SW 1271 (cell line): ENCODE data around the gene FCRL6.

Experiments used
- DNase-seq, 2 experiments: peaks; one replicate each; lab custom pipeline; 2025; lab: John Stamatoyannopoulos, UW

The FCRL6 gene

GRCh38 chr1:159799446-159799985, 2.6 kb upstream of the FCRL6 start:
- DNase-seq = no peak

DNA sequence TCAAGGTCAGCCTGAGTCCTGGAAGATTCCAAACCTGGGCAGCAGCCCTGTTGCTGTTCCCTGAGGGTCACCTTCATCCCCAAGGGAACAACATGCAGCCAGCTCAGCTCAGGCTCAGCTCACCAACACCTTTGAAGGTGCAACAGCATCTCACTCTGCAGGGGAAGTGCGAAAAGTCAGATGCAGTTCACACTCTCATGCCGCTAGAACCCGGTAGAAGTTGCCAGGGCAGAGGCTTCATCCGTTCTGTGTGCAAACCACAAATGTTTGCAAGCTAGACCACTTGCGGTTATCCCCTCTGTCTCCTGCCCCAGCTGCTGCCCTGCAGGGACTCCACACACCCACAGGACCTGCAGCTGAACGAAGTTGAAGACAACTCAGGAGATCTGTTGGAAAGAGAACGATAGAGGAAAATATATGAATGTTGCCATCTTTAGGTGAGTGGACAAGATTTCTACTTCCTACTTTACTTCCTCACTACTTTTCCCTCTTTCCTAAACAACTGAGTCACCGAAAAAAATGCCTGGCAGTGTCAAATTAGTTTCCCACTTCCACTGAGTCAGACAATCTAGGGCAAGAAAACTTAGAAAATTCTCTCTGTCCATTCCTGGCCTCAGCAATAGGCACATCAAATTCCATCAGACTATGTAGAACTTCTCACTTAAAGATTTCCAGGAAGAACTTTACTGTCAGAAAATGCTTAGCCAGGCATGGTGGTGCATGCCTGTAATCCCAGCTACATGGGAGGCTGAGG, 1.8 kb upstream of the FCRL6 start:
- no peak for DNase-seq

DNA sequence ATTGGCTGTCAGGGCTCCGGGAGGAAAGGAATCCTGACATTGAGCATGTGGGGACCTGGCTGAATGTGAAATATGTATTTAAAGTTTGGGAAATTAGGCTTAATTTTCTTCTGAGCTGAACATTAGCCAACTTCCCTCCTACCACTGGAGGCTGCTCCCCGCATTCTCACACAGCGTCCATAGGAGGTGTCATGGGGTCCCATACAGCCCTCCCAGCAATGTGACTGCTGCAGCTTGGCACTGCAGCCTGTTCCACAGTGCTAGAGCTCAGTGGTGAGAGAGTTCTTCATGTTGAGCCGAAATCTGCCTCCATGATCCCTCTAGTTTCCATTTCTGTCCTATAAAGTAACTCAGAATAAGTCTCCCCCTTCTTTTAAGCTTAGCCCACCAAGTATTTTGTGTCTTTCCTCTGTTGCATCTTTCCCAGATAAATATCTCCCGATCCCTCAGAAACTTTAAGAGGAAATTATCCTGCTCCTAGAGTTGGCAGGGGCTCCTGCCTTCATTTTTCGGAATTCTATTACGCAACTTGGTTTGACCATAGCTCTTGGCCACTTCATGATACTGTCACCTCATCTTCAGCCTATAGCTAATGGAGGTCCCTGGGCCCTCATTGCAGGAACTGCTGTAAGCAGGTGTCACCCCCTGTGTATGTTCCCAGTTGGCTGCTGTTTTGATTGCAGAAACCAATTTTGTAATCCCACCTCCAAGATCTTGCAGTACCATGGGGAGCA, 2.0 kb downstream of the FCRL6 start:
- DNase-seq = no peak

DNA sequence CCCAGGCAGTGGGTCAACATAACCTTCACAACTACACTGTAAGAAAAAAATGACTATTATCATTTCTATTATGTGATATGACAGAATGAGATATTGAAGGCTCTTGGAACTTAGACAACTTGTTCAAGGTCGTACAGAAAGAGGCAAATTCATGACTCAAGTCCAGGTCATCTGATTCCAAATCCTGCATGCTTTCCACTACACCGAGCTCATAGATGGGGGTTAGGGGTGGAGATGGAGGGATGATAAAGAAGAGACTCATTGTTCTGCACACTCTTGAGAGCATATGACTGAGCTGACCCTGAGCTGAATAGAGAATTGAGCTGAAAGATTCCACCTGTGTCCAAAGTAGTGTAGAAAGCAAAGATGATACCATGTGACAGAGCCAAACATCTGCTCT, 2.8 kb downstream of the FCRL6 start:
- no peak for DNase-seq

GRCh38 chr1:159815926-159816325, 13.8 kb downstream of the FCRL6 start:
- DNase-seq = no peak

DNA sequence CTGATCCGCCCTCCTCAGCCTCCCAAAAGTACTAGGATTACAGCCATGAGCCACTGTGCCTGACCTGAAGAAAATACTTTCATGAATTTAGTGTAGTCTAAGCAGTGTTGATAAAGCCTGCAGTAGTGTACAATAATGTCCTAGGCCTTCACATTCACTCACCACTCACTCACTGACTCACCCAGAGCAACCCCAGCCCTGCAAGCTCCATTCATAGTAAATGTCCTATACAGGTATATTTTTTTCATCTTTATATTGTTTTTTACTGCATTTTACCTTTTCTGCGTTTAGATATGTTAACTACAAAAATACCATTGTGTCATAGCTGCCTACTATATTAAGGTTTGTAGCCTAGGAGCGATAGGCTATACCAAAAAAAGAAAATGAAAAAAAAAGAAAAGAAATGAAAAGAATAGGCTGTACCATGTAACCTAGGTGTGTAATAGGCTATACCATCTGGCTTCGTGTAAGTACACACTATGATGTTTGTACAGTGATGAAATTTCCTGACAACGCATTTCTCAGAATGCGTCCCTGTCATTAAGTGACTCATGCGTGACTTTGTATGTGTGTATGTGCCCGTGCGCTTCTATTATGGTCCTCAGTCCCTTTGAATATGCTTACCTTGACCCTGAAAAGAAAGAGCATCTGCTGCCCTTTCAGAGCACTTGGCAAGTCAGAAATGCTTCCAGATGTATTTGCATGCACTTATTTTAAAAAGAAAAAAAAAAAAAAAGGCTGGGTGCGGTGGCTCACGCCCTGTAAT, 15.3 kb downstream of the FCRL6 start:
- no peak for DNase-seq

DNA sequence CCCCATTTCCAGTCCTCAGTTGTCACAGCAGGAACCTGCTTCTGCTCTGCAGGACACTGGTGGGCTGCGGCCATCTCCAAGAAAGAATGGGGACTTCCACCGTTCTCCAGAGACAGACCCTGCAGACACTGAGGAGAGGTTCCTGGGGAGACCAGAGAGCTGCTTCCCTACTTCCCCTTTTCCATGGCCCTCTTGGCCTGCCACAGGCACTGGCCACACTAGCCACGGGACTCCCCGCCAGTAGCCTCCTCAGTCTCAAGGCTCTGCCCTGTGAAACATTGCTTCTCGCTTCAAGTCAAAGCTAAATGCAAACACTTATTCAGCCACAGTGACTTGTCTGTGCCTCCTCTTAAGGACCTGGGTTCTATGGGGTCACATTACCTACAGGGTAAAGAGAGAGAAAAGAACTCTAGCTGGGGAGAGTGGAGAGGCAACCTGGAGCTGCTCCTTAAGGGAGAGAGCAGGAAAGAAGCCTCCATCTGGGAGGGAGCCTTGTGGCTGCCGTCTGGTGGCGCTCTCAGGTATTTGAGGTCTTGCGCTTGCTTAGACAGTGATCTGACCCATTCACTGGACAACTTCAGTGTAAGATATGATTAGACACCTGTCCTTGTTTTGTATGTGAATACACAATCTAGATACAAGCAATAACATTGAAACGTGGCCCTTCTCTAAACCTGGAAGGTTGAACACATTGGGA, 19.2 kb downstream of the FCRL6 start:
- no peak for DNase-seq

- no peak for DNase-seq
Measured at GRCh38 chr1:159823406-159823805, 21.2 kb downstream of the FCRL6 start.

DNA sequence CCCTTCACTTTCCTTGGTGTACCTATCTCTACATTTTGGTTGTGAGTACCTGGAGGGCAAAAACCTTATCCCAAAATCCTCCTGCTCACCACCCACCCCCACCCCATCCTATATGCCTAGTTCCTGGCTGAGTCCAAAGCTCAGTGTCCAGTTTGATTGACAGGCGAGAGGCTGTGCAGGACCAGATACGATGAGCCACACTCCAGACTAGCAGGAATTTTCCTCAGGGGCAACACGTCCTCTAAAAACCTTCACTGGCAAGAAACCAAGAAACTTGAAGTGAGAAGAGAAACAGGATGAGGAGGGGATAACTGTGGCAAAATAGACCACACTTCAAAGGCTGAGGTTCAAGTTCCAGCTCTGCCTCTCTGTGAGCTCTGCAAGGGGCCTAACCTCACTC, 23.4 kb downstream of the FCRL6 start:
- no peak for DNase-seq

DNA sequence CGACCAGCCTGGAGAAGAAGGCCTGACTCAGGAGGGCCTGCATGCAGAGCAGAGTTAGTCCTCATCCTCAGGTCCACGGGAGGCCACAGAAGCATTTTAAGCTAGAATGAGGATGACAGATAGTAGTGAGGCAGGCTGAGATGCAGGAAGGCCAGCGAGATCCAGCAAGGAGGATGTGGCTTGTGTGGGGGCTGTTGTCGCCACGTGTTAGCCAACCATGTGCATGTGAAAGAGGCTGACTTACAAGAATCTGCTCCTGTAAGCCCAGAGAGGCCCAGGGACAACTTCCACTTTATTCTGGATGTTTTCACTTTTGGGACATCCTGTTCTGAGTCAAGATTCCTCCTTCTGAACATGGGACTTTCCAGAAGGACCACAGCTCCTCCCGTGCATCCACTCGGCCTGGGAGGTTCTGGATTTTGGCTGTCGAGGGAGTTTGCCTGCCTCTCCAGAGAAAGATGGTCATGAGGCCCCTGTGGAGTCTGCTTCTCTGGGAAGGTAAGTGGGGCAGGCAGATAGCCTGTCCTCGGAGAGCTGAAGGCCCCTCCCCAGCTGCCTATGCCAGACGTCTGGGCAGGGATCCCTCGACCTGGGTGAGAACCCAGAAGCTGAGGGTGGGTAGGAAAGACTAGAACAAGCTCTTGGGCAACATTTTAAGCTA, 24.4 kb downstream of the FCRL6 start, which contains the start of gene SLAMF8:
Gene SLAMF8, plus strand, starts transcription at position 433 of the 661 bp plus-strand sequence. Its CDS starts 26 bp downstream, at position 459.
- no peak for DNase-seq

DNA sequence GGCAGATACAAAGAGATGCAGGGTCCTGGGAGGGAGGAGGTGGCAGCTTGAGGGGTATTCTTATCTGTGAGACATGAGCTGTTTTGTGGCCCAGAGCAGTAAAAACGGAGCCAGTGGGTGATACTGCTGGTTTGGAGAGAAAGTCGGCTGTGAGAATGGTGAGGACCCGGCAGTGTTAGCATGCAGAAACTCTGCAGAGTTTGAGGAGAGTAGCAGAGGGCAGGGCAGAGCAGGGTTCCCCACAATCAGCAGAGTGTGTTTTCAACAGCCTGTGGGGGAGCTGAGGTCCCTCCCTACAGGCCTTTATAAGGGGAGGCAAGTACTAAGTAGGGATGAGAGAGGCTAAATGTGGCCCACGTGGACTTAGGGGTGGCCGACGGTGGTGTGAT, 24.9 kb downstream of the FCRL6 start:
- DNase-seq = no peak

DNA sequence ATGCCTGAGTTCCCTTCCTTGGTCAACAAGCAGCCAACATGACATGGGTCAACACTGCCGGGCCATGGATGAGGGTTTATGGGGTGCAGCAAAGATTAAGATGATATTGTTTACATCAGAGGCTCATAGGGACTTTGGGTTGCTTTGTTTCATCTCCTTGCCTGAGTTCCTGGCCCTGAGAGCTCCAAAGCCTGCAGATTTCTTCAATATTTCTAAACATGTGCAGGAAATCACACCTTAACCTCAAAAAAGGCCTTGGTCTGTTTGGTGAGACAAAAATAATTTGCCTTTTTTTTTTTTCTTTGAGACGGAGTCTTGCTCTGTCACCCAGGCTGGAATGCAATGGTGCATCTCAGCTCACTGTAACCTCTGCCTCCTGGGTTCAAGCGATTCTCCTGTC, 25.4 kb downstream of the FCRL6 start:
- no peak for DNase-seq

DNA sequence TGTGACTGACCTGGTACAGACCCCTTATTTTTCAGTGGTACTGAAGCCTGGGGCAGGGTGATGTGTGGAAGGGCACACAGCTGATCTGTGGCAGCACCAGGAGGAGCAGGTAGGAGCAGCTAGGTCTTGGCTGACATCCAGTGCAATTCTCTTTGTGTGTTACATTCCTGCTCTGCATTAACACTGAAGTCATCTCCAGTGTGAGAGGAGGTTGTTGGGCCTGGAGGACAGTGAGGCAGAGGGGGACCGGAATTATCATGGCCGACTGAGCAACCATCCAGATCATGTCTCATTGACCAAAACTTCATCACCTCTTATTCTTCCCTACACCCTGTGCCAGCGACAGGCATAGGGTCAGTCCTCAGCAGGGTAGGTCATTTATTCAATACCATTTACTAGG, 26.0 kb downstream of the FCRL6 start:
- no peak for DNase-seq

DNA sequence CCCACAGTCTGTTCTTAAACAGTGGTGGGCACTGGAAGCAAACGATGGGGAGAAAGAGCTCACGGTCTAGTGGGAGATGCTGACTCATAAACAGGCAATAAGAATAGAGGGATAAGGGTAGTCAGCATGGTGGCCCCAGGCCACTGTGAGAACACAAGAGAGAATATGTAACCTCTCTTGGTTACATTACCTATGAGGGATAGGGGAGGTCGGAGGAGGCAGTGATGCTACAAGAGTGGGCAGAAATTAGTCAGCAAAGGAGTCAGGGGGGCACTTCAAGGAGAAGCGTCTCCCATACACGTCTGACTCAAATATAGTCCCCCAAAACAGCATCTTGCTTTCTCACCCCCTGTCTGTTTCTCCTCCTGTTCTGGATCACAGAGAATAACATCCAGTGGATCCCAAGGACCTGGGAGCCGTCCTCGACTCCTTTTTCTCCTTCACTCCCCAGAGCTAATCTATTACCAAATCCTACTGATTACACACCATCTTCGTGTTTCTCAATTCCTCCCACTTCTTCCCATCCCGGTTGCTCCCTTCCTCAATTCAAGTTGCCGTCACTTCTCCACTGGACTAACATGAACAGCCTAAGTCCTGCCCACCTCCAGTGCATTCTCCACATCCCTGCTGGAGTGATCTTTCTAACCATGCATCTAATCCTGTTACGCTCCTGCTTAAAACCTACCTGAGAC, 26.6 kb downstream of the FCRL6 start:
- DNase-seq = no peak

DNA sequence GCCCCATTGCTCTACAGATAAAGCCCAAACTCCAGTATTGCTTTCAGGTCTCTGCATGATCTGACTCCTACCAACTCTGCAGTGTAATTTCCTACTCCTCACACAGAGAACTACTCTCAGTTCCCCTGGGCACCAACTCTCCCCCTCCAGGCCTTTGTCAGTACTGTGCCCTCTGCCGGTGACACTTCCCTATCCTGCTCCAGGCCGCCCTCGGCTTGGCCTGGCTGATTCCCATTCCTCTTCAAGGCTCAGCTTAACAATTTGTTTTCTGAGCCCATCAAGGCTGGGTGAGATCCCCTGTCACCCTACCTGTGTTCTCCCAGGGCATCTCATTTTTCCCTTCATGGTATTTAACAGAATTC, 27.1 kb downstream of the FCRL6 start:
- no peak for DNase-seq

DNA sequence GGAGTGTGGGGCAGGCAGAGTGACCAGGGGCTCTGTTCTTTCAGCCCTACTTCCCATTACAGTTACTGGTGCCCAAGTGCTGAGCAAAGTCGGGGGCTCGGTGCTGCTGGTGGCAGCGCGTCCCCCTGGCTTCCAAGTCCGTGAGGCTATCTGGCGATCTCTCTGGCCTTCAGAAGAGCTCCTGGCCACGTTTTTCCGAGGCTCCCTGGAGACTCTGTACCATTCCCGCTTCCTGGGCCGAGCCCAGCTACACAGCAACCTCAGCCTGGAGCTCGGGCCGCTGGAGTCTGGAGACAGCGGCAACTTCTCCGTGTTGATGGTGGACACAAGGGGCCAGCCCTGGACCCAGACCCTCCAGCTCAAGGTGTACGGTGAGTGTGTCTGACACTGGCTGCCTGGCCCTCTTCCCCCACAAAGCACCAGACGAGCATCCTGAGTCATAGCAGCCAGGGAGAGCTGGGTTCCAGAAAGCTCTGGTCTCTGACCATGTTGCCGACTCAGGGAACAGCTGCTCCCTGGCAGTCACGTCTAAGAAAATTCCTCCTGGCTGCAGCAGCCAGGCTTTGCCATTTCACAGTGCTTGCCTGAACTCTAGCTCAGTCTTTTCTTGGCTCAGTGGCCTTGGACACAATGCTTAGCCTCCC, 27.8 kb downstream of the FCRL6 start:
- no peak for DNase-seq

DNA sequence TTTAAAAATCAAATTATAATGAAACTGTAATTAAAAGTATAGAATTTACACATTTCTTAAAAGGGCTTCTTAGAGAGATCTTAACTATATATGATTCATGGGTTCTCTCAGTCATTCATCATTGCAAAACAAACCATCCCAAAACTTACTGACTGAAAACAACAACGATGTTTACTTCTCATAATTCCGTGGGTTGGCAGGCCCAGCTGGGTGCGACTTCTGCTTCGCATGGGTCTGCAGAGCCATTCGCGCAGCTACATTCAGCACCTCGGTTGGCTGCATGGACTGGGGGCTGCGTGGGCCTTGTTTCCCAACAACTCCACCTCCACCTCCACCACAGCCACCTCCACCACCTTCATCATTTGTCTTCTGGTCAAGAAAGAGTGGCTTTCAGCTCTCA, 28.6 kb downstream of the FCRL6 start:
- DNase-seq = no peak

DNA sequence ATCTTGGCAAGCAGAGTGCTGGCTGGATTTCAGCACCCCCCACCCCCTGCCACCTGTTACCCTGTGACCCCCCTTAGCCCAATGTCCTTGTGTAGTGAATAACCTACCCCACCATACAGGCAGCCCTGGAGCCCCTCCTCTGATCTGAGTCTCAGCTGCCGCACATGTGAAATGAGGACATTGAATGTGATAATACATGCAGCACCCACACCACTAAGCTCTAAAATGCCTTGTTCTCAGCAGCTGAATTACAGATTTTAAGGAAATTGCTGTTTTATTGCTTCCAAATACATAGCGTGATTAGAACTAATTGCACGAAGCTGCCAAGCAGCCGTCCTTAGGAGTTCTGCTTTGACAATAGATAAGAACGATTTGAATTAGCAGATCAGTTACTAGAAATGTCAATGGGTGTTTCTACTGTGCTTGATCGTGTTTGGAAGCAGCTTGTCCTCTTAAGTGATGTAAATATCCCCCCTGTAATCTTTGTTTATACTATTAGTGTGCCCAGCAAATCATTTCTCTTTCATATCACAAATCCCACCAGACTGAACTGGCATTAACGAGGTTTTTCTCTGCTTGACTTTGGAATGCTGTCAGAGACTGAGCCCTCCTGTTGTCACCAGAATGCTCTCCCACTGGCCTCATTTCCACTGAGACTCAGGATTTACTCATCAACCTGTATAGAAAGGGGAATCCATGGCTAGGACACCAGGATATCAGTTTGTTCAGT, 29.4 kb downstream of the FCRL6 start:
- DNase-seq = no peak

- no peak for DNase-seq
Measured at GRCh38 chr1:159832309-159832708, 30.1 kb downstream of the FCRL6 start.

- DNase-seq = no peak
Measured at GRCh38 chr1:159835356-159835755, 33.2 kb downstream of the FCRL6 start.
